ENCODE measurements around the gene TRAM2. TPM values are rescaled to one million over a fixed set of nuclear protein-coding genes. Genes with fewer than 3 reads are reported as not detected.
A peak's percentile ranks its signal among the peaks of the same experiment; 100 is the strongest.

TRAM2 gene
- total and polyA plus RNA-seq, 5 donors from 2014 or later, result 3.2 to 12.0 (median 4.0) TPM

DNA sequence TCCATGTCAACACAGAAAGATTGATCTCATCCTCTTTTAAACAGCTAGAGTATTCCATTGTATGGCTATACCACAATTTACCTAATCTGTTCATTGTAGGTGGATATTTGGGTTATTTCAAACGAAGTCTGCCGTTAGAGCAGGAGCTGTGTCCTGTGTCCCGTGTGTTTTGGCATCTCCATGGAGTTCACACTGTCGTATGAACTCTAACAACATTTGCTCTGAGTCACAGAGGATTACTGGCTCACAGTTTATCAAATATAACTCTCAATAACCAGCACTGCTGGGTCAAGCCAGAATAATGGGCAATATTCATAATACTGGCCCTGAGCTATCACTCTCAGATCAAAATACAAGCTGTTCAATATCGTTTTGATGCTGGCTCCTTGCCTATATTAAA, 16.4 kb downstream of the TRAM2 start:
- H3K36me3 Mint-ChIP-seq, result peaks cover 9% of the 10 kb centered on the region
- DNase-seq (no peak), ATAC-seq (ENCODE audit: low read depth in 2 of 2) (no peak)
- no peaks in the 10 kb centered on the region for H3K36me3 ChIP-seq (ENCODE audit: control insufficient read depth, insufficient read depth, low read length)
- H3K27ac Mint-ChIP-seq, result no peak overlapping the region
- H3K27me3 ChIP-seq (ENCODE audit: control insufficient read depth, insufficient read depth, low read length), result no peaks in the 10 kb centered on the region
- no peaks in the 10 kb centered on the region for H3K9me3 ChIP-seq (ENCODE audit: control insufficient read depth in 2 of 2, low read length in 2 of 2)
- no peaks in the 10 kb centered on the region for H3K27me3 Mint-ChIP-seq
- no peak overlapping the region for H3K4me3 Mint-ChIP-seq
- H3K4me3 ChIP-seq (ENCODE audit: low read depth, low read length), result no peak overlapping the region
- H3K27ac ChIP-seq (ENCODE audit: insufficient read depth, low read length, poor library complexity, severe bottlenecking), result no peak overlapping the region
- H3K4me1 Mint-ChIP-seq, result peaks cover 0 to 27% (median 15%) of the 10 kb centered on the region in 4 donors
- peaks cover 0 to 1% (median 0%) of the 10 kb centered on the region in 7 donors for H3K9me3 Mint-ChIP-seq
- no peaks in the 10 kb centered on the region for H3K4me1 ChIP-seq (ENCODE audit: control insufficient read depth, insufficient read depth, low read length, poor library complexity, severe bottlenecking)

DNA sequence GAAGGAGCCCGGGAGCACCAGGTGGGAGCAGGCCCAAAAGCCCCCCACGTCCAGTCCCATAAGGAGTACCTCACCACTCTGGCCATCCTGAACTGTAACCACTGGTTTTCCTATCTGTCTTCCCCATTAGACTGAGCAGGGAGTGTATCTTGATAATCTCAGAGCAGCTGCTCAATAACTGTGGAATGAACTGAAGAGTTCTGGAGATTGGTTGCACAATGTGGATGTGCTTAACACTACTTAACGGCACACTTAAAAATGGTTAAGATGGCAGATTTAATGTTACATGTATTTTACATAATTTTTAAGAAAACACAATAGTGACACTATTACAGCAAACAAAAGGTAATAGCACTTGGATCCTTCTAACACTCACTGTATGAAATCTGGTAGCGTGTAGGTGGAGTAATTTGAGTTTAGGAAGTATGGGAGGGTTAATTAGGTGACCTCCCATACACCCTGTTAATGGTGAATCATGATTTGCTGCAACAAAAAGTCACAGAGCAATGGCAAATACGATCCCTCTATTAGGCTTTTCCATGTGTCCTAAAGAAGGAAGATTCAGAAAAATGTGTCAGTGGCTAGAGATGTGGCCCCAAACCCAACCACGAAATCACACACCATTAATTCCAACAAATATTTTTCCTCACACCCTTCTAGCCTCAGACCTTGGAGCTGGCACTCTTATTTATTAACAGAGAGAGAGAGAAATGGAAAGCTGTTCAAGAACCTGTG, 18.4 kb downstream of the TRAM2 start:
- Mint-ChIP-seq H3K9me3 (no peaks in the 10 kb centered on the region), H3K4me1 (peaks cover 0 to 17% (median 14%) of the 10 kb centered on the region in 4 donors), H3K27ac (no peak overlapping the region), H3K27me3 (no peaks in the 10 kb centered on the region), H3K36me3 (peaks cover 3% of the 10 kb centered on the region), H3K4me3 (no peak overlapping the region)
- no peak overlapping the region for H3K4me3 ChIP-seq (ENCODE audit: low read depth, low read length)
- no peak overlapping the region for H3K27ac ChIP-seq (ENCODE audit: insufficient read depth, low read length, poor library complexity, severe bottlenecking)
- ATAC-seq (ENCODE audit: low read depth in 2 of 2), result no peak
- H3K27me3 ChIP-seq (ENCODE audit: control insufficient read depth, insufficient read depth, low read length), result no peaks in the 10 kb centered on the region
- no peaks in the 10 kb centered on the region for H3K36me3 ChIP-seq (ENCODE audit: control insufficient read depth, insufficient read depth, low read length)
- H3K4me1 ChIP-seq (ENCODE audit: control insufficient read depth, insufficient read depth, low read length, poor library complexity, severe bottlenecking), result no peaks in the 10 kb centered on the region
- H3K9me3 ChIP-seq (ENCODE audit: control insufficient read depth in 2 of 2, low read length in 2 of 2), result no peaks in the 10 kb centered on the region
- DNase-seq, result no peak

- H3K9me3 Mint-ChIP-seq, result no peaks in the 10 kb centered on the region
- Histone ChIP-seq H3K27me3 (ENCODE audit: control insufficient read depth, insufficient read depth, low read length) (no peaks in the 10 kb centered on the region), H3K9me3 (ENCODE audit: control insufficient read depth in 2 of 2, low read length in 2 of 2) (no peaks in the 10 kb centered on the region), H3K36me3 (ENCODE audit: control insufficient read depth, insufficient read depth, low read length) (no peaks in the 10 kb centered on the region), H3K4me3 (ENCODE audit: low read depth, low read length) (no peak overlapping the region), H3K27ac (ENCODE audit: insufficient read depth, low read length, poor library complexity, severe bottlenecking) (no peak overlapping the region), H3K4me1 (ENCODE audit: control insufficient read depth, insufficient read depth, low read length, poor library complexity, severe bottlenecking) (no peaks in the 10 kb centered on the region)
- ATAC-seq (ENCODE audit: low read depth in 2 of 2), result no peak
- DNase-seq, result no peak
- no peak overlapping the region for H3K27ac Mint-ChIP-seq
- no peaks in the 10 kb centered on the region for H3K27me3 Mint-ChIP-seq
- H3K36me3 Mint-ChIP-seq, result peaks cover 7% of the 10 kb centered on the region
- peaks cover 2 to 19% (median 16%) of the 10 kb centered on the region in 4 donors for H3K4me1 Mint-ChIP-seq
- H3K4me3 Mint-ChIP-seq, result no peak overlapping the region
Measured at GRCh38 chr6:52557389-52558265, 19.2 kb downstream of the TRAM2 start.

- Mint-ChIP-seq H3K4me3 (peak overlapping the region in 1 of 4 donors; percentile 67), H3K36me3 (peaks cover 9% of the 10 kb centered on the region), H3K27ac (peak overlapping the region in 1 of 3 donors; percentile 18), H3K27me3 (no peaks in the 10 kb centered on the region), H3K4me1 (peaks cover 5 to 25% (median 17%) of the 10 kb centered on the region in 4 donors), H3K9me3 (no peaks in the 10 kb centered on the region)
- no peaks in the 10 kb centered on the region for H3K4me1 ChIP-seq (ENCODE audit: control insufficient read depth, insufficient read depth, low read length, poor library complexity, severe bottlenecking)
- DNase-seq, result no peak
- no peak for ATAC-seq (ENCODE audit: low read depth in 2 of 2)
- no peaks in the 10 kb centered on the region for H3K36me3 ChIP-seq (ENCODE audit: control insufficient read depth, insufficient read depth, low read length)
- H3K4me3 ChIP-seq (ENCODE audit: low read depth, low read length), result no peak overlapping the region
- H3K9me3 ChIP-seq (ENCODE audit: control insufficient read depth in 2 of 2, low read length in 2 of 2), result no peaks in the 10 kb centered on the region
- no peaks in the 10 kb centered on the region for H3K27me3 ChIP-seq (ENCODE audit: control insufficient read depth, insufficient read depth, low read length)
- H3K27ac ChIP-seq (ENCODE audit: insufficient read depth, low read length, poor library complexity, severe bottlenecking), result no peak overlapping the region
Measured at GRCh38 chr6:52555518-52556233, 21.2 kb downstream of the TRAM2 start.

GRCh38 chr6:52554684-52555280, 22.1 kb downstream of the TRAM2 start:
- Mint-ChIP-seq H3K4me1 (peaks cover 5 to 30% (median 19%) of the 10 kb centered on the region in 4 donors), H3K9me3 (no peaks in the 10 kb centered on the region), H3K36me3 (peaks cover 9% of the 10 kb centered on the region), H3K4me3 (no peak overlapping the region), H3K27me3 (no peaks in the 10 kb centered on the region), H3K27ac (no peak overlapping the region)
- Histone ChIP-seq H3K9me3 (ENCODE audit: control insufficient read depth in 2 of 2, low read length in 2 of 2) (no peaks in the 10 kb centered on the region), H3K36me3 (ENCODE audit: control insufficient read depth, insufficient read depth, low read length) (no peaks in the 10 kb centered on the region), H3K27me3 (ENCODE audit: control insufficient read depth, insufficient read depth, low read length) (no peaks in the 10 kb centered on the region), H3K27ac (ENCODE audit: insufficient read depth, low read length, poor library complexity, severe bottlenecking) (no peak overlapping the region), H3K4me3 (ENCODE audit: low read depth, low read length) (no peak overlapping the region), H3K4me1 (ENCODE audit: control insufficient read depth, insufficient read depth, low read length, poor library complexity, severe bottlenecking) (no peaks in the 10 kb centered on the region)
- no peak for ATAC-seq (ENCODE audit: low read depth in 2 of 2)
- DNase-seq, result no peak

- Histone ChIP-seq H3K9me3 (ENCODE audit: control insufficient read depth in 2 of 2, low read length in 2 of 2) (no peaks in the 10 kb centered on the region), H3K4me1 (ENCODE audit: control insufficient read depth, insufficient read depth, low read length, poor library complexity, severe bottlenecking) (no peaks in the 10 kb centered on the region), H3K4me3 (ENCODE audit: low read depth, low read length) (no peak overlapping the region), H3K27ac (ENCODE audit: insufficient read depth, low read length, poor library complexity, severe bottlenecking) (no peak overlapping the region), H3K36me3 (ENCODE audit: control insufficient read depth, insufficient read depth, low read length) (no peaks in the 10 kb centered on the region), H3K27me3 (ENCODE audit: control insufficient read depth, insufficient read depth, low read length) (no peaks in the 10 kb centered on the region)
- Mint-ChIP-seq H3K4me3 (no peak overlapping the region), H3K27me3 (no peaks in the 10 kb centered on the region), H3K9me3 (no peaks in the 10 kb centered on the region), H3K4me1 (peaks cover 5 to 29% (median 20%) of the 10 kb centered on the region in 4 donors), H3K36me3 (peaks cover 15% of the 10 kb centered on the region), H3K27ac (peak overlapping the region in 1 of 3 donors; percentile 79)
- ATAC-seq (ENCODE audit: low read depth in 2 of 2) (no peak), DNase-seq (no peak)
Measured at GRCh38 chr6:52553719-52554118, 23.1 kb downstream of the TRAM2 start.

- Mint-ChIP-seq H3K9me3 (no peaks in the 10 kb centered on the region), H3K4me1 (peaks cover 5 to 27% (median 21%) of the 10 kb centered on the region in 4 donors), H3K4me3 (no peak overlapping the region), H3K27ac (peak overlapping the region in 1 of 3 donors; percentile 79), H3K36me3 (peaks cover 15% of the 10 kb centered on the region), H3K27me3 (no peaks in the 10 kb centered on the region)
- ATAC-seq (ENCODE audit: low read depth in 2 of 2), result no peak
- Histone ChIP-seq H3K9me3 (ENCODE audit: control insufficient read depth in 2 of 2, low read length in 2 of 2) (no peaks in the 10 kb centered on the region), H3K27ac (ENCODE audit: insufficient read depth, low read length, poor library complexity, severe bottlenecking) (no peak overlapping the region), H3K4me1 (ENCODE audit: control insufficient read depth, insufficient read depth, low read length, poor library complexity, severe bottlenecking) (no peaks in the 10 kb centered on the region), H3K4me3 (ENCODE audit: low read depth, low read length) (no peak overlapping the region), H3K36me3 (ENCODE audit: control insufficient read depth, insufficient read depth, low read length) (no peaks in the 10 kb centered on the region), H3K27me3 (ENCODE audit: control insufficient read depth, insufficient read depth, low read length) (no peaks in the 10 kb centered on the region)
- no peak for DNase-seq
Measured at GRCh38 chr6:52553158-52553557, 23.7 kb downstream of the TRAM2 start.

Data from CD4-positive, CD25-positive, alpha-beta regulatory T cell (primary cell).